ENCODE data around the gene BUB1.
A peak's percentile ranks its signal among the peaks of the same experiment; 100 is the strongest.
"Not testable (repeated sequence)": the region's sequence is repeated elsewhere in the genome, so short reads cannot be mapped to it uniquely, and the experiment has no call there.

Gene BUB1

DNA sequence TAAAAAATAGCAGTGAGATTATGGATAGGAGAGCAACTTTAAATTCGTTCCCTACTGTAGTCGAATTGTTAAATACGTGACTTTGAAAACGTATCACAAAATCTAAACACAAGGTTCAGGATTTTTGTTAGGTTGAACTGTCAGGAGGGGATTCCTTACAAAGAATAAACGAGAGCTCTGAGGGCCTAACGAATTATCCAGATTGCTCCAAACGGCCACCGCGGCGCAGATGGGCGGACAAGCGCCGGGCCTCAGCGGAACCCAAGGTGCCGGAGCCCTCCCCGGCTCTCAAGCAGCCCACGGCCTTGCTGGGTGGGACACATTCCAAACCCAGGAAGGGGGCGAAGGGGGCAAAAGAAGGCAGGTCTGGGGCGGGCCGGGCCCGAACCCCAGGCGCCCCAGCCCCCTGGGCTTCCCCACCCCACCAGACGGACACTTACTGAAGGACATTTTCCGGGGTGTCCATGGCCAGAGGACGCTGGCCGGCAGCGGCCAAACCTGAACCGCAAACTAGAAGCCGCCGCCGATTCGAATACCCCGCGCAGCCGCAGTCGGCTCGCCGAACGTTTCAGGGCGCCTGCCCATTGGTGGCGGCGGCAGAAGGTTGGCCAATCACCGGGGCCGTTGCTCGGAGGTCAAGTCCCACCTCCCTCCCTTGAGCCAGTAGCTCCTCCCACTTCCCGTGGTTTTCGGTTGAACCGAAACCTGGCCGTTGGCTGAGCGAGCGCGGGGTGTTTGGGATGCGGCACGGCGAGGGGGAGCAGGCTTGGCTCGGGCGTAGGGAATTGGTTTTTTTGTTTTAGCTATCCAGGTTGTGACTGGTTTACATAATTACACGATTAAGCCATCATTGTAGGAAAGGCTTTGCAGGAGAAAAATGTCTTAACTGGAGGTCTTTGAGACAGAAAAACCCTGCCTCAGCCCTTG, at the start of gene BUB1:
Gene BUB1 (minus strand): TSS at position 534 of the 927 bp plus-strand sequence. CDS start 68 bp downstream, at position 466.
- peak; percentile 71 for DNase-seq (ENCODE audit: low read depth)

DNA sequence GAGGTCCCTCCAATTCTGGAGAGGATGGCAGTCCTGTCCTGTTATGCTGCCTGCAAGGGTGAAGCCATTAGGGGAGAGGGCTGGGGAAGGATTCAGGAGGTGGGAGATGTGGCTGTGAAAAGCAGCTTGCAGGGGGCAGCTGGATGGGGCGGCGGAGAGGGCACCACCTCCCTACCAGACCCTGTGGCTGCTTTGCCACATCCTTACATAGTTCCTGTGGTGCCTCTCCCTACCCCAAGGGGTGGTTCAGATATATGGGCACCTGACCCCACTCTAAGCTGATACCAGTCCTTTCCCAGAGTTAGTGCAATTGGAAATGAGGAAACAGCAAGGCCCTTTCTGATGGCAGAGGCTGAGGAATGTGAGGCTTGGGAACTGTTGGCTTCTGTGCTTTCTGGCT, 48.4 kb upstream of the BUB1 start:
- DNase-seq (ENCODE audit: low read depth): no peak

DNA sequence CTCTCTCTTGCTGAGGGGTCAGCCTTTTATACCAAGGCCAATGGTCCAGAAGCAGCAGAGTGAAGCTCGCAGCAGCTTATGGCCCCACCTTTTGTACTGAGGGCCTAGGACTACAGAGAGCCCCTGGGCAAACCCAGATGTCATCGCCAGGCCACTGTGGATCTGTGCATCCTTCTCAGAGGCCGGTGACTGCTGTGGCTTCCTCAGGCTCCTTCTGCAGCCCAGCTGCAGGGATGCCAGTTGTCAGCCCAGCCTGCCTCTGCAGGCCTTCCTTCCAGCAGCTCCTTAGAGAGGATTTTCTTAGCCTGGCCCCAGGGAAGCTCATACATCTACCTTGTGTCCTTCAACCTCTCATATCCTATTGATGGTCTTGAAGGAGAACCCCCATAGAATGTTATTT, 48.0 kb upstream of the BUB1 start:
- DNase-seq (ENCODE audit: low read depth): no peak

DNA sequence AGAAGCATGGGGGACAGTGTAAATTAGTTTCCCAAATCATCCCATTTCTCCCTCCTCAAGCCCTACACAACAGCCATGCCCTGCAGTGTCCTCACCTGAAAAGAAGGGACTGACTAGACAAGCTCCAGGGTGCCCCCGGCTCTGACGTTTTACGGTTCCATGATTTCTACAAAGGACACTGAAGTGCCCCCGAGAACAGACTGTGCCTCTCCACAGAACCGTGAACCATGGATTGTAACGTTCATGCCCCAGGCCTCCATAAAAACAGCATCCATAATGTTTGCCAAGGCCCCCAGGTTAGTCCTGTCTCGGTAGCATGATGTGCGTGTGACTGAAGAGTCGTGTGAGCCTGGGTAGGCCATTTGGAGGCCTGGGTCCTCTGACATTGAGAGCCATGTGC, 47.5 kb upstream of the BUB1 start:
- DNase-seq (ENCODE audit: low read depth): no peak

DNA sequence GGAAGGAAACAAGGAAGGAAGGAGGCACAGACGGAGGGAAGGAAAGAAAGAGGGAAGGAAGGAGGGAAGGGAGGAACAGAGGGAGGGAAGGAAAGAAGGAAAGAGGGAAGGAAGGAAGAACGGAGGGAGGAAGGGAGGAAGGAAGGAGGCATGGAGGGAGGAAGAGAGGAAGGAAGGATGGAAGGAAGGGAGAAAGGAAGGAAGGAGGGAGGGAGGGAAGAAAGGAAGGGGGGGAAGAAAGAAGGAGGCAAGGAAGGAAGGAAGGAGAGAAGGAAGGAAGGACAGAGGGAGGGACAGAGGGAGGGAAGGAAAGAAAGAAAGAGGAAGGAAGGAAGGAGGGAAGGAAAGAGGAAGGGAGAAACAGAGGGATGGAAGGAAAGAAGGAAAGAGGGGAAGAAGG, 47.0 kb upstream of the BUB1 start:
- DNase-seq (ENCODE audit: low read depth): no peak

DNA sequence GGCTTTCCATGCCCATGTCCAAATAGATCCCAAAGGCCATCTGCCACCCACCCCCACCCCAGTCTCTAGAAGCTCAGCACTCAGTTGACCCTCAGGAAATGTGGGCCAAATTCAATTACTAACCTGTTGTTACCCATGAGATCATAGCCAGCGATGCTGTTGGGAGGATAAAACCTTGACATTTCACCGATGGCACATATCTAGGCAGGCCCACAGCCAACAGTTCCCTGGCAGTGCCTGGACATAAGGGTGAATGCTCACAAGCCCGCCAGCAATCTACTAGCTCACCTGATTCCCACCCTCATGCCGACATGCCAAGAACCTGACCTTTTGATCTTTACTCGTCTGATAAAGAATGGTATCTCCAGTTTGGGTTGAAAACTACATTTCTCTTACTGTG, 42.7 kb upstream of the BUB1 start:
- no peak for DNase-seq (ENCODE audit: low read depth)

DNA sequence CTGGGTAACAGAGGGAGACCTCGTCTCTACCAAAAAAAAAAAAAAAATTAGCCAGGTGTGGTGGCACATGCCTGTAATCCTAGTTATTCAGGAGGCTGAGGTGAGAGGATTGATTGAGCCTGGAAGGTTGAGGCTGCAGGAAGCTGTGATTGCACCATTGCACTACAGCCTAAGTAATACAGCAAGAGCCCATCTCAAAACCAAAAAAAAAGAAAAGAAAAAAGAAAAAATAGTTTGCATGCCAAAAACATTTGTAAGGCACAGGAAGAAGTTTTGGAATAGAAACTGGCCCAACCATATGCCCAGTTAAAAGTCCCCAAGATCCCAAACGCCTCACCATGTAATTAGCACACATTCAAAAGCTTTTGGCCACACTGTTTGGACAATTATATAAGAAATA, 41.1 kb upstream of the BUB1 start:
- no peak for DNase-seq (ENCODE audit: low read depth)

DNA sequence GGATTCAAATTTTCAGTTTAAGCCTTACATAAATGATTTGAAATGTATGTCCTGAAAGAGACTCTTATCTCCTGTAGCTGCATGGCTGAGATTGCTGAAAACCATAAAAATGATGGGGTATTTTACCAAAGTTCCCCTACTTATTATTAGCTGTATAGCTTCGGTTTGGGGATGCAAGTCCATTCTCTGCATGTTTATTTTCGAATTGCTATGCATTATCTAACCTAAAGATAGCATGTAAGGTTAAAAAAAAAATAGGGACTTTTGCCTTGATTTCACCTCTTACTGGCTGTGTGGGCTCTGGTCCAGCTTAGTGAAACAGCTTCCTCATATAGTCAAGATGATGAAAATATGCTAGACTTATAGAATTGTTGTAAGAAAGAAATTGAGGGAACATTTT, 40.5 kb upstream of the BUB1 start:
- no peak for DNase-seq (ENCODE audit: low read depth)

DNA sequence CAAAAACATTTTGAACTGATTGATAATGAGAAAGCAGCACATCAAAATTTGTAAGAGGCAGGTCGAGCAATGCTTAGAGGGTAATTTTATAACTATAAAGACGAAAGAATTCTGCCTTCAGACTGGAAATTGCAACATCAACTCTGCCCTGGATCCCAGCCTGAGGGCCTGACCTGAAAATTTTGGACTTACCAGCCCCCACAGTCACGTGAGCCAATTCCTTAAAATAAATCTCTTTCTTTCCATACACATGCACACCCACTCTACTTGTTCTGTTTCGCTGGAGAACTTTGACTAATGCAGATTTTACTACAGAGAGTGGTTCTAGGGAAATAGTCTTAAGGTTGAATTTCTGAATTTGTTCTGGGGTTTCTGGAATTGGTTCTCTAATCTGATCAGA, 39.9 kb upstream of the BUB1 start:
- no peak for DNase-seq (ENCODE audit: low read depth)

DNA sequence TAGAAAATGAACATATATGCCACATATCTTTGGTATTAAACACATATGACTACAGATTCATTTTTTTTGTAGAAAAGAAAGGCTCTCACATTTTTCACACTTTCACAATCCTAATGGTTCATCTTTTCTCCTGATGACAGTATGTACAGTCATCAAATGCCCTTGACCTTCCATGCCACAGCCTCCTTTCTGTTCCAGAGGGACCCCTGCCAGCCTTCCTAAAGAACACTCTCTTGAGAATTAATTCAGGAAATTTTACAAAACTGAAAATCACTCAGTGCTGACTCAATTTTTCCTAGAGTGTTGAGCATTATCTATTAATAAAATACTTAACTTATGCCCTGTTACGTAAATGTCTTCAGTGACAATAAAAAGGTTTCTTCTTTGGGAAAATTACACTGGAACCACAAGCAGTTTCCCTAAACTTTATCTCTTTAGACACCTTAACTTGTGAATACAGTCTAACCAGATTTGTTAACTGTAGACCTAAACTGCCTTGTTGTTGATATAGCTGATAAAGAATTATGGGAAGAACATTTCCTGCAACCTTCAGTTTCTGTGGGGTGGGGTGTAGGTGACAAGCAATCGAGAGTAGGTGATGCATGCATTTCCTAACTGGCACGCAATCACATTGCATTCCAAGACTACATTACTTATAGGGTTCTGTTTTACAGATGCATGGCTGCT, 39.2 kb upstream of the BUB1 start:
- DNase-seq (ENCODE audit: low read depth): no peak

DNA sequence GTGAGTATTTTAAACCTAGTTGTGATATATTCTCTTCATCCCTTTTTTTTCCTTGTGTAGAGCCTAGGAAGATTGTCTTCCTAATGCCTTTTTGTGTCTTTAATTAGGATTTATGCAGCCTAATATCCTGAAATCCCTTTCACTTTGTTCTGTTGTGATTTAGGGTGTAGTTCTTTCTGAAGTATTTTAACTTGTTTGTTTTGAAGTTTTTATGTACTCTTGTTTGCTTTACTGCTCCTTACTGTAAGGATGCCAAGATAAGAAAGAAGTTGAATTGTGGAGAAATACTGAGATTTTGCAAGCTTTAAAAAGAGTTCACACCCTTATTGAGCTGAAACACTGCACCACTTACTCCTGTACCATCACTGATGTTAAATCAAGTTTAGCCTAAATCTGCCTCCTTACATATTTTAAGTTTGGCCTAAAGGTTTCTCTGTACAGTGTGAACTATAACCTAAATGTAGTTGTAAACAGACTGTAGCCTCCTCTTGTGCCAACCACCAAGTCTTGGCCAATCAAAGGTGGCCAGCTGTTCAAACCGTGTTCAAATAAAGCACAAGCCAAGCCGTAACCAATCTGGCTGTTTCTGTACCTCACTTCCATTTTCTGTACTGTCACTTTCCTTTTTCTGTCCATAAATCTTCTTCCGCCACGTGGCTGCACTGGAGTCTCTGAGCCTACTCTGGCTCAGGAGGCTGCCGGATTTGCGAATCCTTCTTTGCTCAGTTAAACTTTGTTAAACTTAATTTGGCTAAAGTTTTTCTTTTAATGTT, 36.8 kb upstream of the BUB1 start:
- DNase-seq (ENCODE audit: low read depth): no peak

DNA sequence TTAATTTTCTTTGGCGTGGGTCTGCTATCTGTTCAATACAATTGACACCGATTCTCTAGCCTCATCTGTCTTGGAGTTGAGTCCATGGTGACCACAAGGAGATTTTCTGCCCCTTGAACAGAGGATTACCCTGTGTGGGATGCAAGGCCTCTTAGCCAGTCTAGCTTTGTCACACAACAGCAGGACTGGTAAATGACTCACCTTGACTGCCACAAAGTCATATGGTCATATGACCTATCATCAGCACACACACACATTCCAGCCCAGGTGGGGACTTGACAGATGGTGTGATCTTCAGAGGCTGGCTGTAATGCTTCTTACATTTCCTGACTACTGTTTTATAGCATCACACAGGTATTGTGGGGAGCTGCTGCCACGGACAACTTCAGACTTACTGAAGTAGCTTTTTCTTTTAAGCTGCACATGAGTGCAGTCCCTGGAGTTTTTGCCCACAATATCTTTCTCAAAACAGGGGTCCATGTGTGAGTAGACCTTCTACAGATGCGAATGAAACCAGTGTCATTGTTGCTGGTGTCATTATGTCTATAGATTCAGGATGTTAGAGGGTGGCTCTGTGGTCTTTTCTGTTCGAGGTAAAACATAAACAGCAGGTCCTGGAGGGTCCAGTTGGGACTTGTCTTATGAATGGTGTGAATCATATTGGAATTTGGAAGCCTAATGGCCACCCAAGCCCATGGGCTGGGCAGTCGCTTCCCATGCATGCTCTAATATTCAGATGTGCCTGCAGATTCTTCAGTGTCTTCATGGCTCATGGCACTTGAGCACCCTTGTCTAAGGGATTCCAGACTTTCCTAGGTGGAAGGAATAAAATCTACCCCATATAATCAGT, 35.9 kb upstream of the BUB1 start:
- DNase-seq (ENCODE audit: low read depth): no peak

DNA sequence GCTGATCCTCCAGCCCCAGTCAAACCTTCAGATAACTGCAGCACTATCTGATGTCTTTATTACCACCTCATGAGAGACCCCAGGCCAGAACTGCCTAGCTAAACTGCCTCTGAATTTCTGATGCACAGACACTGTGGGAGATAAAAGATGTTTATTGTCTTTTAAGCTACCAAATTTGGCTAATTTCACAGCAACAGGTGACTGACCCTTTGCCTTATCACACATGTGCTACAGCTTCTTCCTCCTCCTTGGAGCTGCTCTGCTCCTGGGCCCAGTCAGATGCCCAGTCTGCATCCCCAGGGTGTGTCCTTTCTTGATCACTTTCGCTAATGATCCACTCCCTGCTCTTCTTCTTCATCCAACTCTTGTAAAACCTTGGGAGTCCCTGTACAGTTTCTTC, 34.9 kb upstream of the BUB1 start:
- no peak for DNase-seq (ENCODE audit: low read depth)

DNA sequence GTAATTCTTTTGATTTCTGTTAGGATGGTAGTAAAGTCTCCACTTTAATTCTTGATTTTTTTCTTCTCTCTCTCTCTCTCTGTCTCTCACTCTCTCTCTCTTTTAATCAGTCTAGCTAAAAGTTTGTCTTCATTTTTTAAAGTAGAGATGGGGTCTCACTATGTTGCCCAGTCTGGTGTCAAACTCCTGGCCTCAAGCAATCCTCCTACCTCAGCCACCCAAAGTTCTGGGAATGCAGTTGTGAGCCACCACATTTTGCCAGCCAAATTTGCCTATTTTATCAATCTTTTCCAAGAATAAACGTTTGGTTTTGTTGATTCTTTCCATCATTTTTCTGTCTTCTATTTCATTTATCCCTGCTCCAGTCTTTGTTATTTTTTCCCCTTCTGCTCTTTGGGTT, 30.6 kb upstream of the BUB1 start:
- no peak for DNase-seq (ENCODE audit: low read depth)

DNA sequence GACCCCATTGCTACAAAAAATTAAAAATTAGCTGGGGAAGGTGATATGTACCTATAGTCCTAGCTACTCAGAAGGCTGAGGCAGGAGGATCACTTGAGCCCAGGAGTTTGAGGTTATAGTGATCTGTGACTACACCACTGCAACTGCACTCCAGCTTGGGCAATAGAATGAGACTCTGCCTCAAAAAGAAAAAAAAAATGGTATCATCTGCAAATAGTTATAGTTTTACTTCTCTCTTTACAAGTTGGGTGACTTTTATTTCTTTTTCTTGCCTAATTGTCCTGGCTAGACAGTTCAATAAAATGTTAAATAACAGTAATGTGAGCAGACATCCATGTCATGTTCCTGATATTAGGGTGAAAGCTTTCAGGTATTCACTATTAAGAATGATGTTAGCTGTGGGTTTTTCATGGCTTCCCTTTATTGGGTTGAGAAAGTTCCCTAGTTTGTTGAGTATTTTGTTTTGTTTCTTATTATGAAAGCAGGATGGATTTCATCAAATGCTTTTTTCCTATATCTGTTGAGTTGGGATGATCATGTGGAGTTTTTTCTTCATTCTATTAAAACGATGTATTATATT, 29.6 kb upstream of the BUB1 start:
- DNase-seq (ENCODE audit: low read depth): no peak

DNA sequence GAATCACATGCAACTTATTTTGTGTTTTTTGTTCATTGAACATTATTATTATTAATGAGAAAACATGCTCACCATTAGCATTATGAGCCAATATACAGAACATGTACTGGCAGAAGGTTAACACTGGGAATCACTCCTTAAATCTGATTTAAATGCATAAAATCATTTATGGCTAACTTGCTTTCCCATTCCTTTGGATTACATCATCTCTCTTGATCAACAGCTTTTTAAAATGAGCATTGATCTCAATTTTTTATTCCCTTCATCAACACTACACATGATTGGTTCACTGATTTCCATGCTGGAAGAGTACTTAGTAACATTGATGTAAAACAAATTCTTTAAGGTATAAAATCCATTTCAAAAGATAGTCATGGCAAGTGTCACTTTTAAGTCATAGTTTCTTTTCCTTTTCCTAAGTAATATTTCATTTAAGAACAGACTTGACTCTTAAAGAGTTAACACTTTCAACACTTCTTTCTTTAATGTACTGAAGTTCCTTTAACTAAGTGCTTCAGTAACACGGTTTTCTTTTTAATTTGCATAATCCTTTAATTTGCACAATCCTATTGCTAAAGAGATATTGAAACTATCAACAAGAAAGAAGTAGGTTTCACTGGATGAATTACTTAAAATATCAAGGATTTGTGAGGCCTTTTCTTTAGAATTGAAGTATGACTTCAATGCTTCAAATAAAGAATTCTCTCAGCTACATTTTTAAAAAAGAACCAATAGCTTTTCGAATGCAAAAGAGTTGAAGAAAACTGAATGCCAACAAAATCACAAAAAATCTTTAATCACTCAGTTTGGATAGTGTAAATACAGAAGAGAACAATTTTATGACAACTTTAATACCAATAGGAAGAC, 24.9 kb upstream of the BUB1 start:
- DNase-seq (ENCODE audit: low read depth): no peak

DNA sequence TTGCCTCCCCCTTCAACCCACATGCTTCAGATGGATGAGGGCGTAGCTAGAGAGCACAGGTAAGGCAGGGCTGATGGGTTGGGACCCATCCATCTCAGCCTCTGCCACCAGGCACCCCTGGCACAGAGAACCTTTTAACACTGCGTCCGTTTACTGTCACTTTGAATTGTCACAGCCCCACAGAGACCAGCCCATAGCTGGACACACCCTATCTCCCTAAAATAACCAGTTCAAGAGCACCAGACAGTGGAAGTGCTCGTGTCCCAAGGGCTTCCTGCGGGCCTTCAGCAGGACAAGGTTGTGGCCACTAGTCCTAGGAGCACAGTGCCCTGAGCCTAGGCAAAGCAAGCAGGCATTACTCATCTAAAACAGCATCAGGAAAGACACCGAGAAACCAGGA, 20.4 kb upstream of the BUB1 start:
- DNase-seq (ENCODE audit: low read depth): not testable (repeated sequence)

DNA sequence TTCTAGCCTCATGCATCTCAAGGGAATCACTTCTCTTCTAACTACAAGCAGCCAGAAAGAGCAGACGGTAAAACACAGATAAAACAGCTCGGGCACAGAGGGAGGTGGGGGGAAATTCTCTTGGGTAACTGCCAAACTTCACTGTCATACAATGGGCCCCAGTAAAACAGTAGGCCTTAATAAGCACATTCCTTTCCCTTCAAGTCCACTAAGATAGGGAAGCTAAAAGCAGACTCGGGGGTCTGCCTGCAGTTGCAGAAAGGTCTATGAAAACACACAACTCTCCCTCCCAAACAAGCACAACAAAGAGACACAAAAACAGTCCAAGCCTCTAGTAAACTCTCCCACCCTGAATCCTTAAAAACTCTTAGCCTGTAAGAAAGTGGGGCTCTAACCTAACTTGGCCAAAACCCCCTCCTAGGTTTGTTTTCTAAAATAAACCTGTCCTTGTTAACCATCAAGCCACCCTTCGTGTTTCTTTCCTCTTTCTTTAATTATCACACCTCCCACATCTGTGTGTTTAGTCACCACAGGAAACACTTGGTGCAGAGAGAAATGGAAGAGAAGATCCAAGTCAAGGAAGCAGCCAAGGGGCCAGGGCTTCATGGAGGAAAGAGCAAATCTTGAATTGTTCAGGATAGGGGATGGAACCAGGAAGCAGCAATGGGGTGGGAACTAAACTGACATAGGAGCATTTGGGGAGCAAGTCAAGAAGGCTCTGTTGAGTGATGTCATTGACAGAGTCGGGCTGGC, 17.5 kb upstream of the BUB1 start:
- not testable (repeated sequence) for DNase-seq (ENCODE audit: low read depth)

DNA sequence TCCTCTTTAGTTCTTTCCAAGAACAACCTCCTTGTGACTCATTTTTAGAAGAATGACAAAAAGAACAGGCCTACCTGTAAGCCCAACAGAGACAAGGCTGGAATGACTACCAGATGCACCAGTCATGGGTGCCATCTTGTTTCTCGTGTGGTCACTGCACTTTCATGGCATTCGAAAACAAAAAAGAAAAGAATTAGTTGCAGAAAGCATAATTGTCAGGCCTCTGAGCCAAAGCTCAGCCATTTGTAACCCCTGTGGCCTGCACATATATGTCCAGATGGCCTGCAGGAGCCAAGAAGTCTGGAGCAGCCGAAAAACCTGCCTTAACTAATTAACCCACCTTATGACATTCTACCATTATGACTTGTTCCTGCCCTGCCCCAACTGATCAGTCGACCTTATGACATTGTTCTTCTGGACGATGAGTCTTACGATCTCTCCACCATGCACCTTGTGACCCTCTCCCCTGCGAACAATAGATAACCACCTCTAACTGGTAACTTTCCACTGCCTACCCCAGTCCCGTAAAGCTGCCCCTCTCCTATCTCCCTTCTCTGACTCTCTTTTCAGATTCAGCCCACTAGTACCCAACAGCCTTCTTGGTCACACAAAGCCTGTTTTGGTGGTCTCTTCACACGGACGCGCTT, 13.9 kb upstream of the BUB1 start:
- DNase-seq (ENCODE audit: low read depth): no peak

Data from GM04503 (cell line).